C4-2B (cell line): ENCODE measurements around the gene NFATC2.

Source experiments
- ZFX ChIP-seq: fragments of 450-650 bp; IDR thresholded peaks from 2 replicates; pipeline ENCODE4 v1.6.1; 2017
- TF ChIP-seq, protein P1 (sequence below): fragments of 450-650 bp; conservative IDR thresholded peaks from 2 replicates; pipeline ENCODE4 v1.5.1; 2017; ENCODE audit warnings: mild to moderate bottlenecking

DNA sequence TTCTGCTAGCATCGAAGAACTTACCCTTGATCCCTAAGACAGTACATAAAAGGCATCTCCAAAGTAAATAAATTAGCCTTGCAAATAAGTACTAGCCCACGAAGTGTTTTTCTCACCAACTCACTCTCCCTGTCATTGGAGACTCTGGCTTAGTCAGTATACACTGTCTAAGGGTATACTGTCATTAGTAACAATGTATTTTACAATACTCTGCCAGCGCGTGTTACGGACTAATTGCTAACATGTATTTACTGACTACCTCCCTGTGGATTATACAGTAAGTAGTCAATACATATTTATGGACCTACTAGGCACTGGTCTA lies 72.1 kb downstream of the NFATC2 start:
- TF ChIP-seq, protein P1, sequence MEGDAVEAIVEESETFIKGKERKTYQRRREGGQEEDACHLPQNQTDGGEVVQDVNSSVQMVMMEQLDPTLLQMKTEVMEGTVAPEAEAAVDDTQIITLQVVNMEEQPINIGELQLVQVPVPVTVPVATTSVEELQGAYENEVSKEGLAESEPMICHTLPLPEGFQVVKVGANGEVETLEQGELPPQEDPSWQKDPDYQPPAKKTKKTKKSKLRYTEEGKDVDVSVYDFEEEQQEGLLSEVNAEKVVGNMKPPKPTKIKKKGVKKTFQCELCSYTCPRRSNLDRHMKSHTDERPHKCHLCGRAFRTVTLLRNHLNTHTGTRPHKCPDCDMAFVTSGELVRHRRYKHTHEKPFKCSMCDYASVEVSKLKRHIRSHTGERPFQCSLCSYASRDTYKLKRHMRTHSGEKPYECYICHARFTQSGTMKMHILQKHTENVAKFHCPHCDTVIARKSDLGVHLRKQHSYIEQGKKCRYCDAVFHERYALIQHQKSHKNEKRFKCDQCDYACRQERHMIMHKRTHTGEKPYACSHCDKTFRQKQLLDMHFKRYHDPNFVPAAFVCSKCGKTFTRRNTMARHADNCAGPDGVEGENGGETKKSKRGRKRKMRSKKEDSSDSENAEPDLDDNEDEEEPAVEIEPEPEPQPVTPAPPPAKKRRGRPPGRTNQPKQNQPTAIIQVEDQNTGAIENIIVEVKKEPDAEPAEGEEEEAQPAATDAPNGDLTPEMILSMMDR: no peak
- TF ChIP-seq ZFX: no peak
